Type B pancreatic cell (in vitro differentiated cells): ENCODE measurements around the gene SEC24D. TPM values are rescaled to one million over a fixed set of nuclear protein-coding genes. Genes with fewer than 3 reads are reported as not detected.

ENCODE experiments used
- DNase-seq: peaks from one replicate; pipeline ENCODE4 v3.0.0; 2021; ENCODE audit warnings: mixed read lengths; ENCODE audit not compliant: unreplicated experiment; ENCODE audit errors: extremely low spot score
- H3K27ac Mint-ChIP-seq: 2 replicates; pipeline ENCODE4 v1.8.0; 2021; ENCODE audit warnings: mild to moderate bottlenecking, mixed read lengths
- H3K27me3 Mint-ChIP-seq: 2 replicates; pipeline ENCODE4 v1.8.0; 2021; ENCODE audit warnings: mixed read lengths
- H3K36me3 Mint-ChIP-seq: 2 replicates; pipeline ENCODE4 v1.8.0; 2021; ENCODE audit warnings: mixed read lengths
- H3K4me1 Mint-ChIP-seq: one replicate; pipeline ENCODE4 v1.8.0; 2021; ENCODE audit warnings: mixed read lengths; ENCODE audit not compliant: unreplicated experiment
- H3K4me3 Mint-ChIP-seq: 2 replicates; pipeline ENCODE4 v1.8.0; 2021; ENCODE audit warnings: mild to moderate bottlenecking, mixed read lengths
- H3K9me3 Mint-ChIP-seq: 2 replicates; pipeline ENCODE4 v1.8.0; 2021; ENCODE audit warnings: mixed read lengths
- CTCF ChIP-seq: fragments of 200-600 bp; sonication (generic); conservative IDR thresholded peaks from 2 replicates; pipeline ENCODE4 v1.5.0; 2021; ENCODE audit warnings: antibody characterized with exemption, mild to moderate bottlenecking
- total RNA-seq: library from RNA; stranded (reverse); gene quantifications from 2 replicates; pipeline ENCODE4 v1.2.1, GENCODE V29; 2021; ENCODE audit warnings: low replicate concordance

The SEC24D gene
- total RNA-seq, 1 donor from 2014 or later, result 53.9 TPM

- H3K27ac Mint-ChIP-seq, result no peak overlapping the region
- no peaks in the 10 kb centered on the region for H3K4me1 Mint-ChIP-seq
- H3K9me3 Mint-ChIP-seq, result no peaks in the 10 kb centered on the region
These were observed 24.7 kb downstream of the SEC24D start for GRCh38 chr4:118810991-118811764.

GRCh38 chr4:118807659-118808058 lies 28.3 kb downstream of the SEC24D start:
- H3K27ac Mint-ChIP-seq, result no peak overlapping the region
- no peak overlapping the region for H3K4me3 Mint-ChIP-seq
- no peaks in the 10 kb centered on the region for H3K27me3 Mint-ChIP-seq
- DNase-seq, result no peak
- no peaks in the 10 kb centered on the region for H3K9me3 Mint-ChIP-seq
- no peak for TF ChIP-seq CTCF
- peaks cover 33% of the 10 kb centered on the region for H3K36me3 Mint-ChIP-seq
- no peaks in the 10 kb centered on the region for H3K4me1 Mint-ChIP-seq

More at GRCh38 chr4:118810991-118811764, 24.7 kb downstream of the SEC24D start:
- no peak for TF ChIP-seq CTCF
- no peaks in the 10 kb centered on the region for H3K27me3 Mint-ChIP-seq
- no peak overlapping the region for H3K4me3 Mint-ChIP-seq
- no peak for DNase-seq
- H3K36me3 Mint-ChIP-seq, result peaks cover 45% of the 10 kb centered on the region

- Mint-ChIP-seq H3K4me1 (no peaks in the 10 kb centered on the region), H3K36me3 (peaks cover 31% of the 10 kb centered on the region), H3K9me3 (no peaks in the 10 kb centered on the region), H3K27me3 (no peaks in the 10 kb centered on the region), H3K27ac (no peak overlapping the region), H3K4me3 (no peak overlapping the region)
- no peak for DNase-seq
- no peak for TF ChIP-seq CTCF
These were observed 32.7 kb downstream of the SEC24D start for GRCh38 chr4:118803253-118803652.

GRCh38 chr4:118801895-118802575 lies 33.9 kb downstream of the SEC24D start:
- Mint-ChIP-seq H3K36me3 (peaks cover 27% of the 10 kb centered on the region), H3K4me1 (no peaks in the 10 kb centered on the region), H3K27me3 (no peaks in the 10 kb centered on the region), H3K9me3 (no peaks in the 10 kb centered on the region), H3K27ac (no peak overlapping the region), H3K4me3 (no peak overlapping the region)
- no peak for DNase-seq
- no peak for TF ChIP-seq CTCF

- H3K4me3 Mint-ChIP-seq, result no peak overlapping the region
- H3K36me3 Mint-ChIP-seq, result peaks cover 41% of the 10 kb centered on the region
- no peak for TF ChIP-seq CTCF
- H3K9me3 Mint-ChIP-seq, result no peaks in the 10 kb centered on the region
- H3K27me3 Mint-ChIP-seq, result no peaks in the 10 kb centered on the region
- H3K27ac Mint-ChIP-seq, result no peak overlapping the region
- no peak for DNase-seq
- no peaks in the 10 kb centered on the region for H3K4me1 Mint-ChIP-seq
These were observed 36.5 kb downstream of the SEC24D start for GRCh38 chr4:118799231-118799942.
